AG04450 (cell line): Measurements from ENCODE around the gene PRTG. TPM values are rescaled to one million over a fixed set of nuclear protein-coding genes. Genes with fewer than 3 reads are reported as not detected.

ENCODE experiments used
- CTCF ChIA-PET: fragments of 300-600, 350-600 bp; formaldehyde crosslinking; extraction: SDS; loops from one replicate; lab custom pipeline; 2022; ENCODE audit warnings: antibody characterized with exemption, inconsistent platforms; lab: Charles Lee
- POLR2A ChIA-PET: fragments of 350-600 bp; formaldehyde crosslinking; extraction: SDS; loops from one replicate; lab custom pipeline; 2021; ENCODE audit warnings: antibody characterized with exemption, inconsistent platforms; lab: Yijun Ruan, JAX
- DNase-seq: peaks from one replicate; pipeline ENCODE4 v3.0.0-alpha.2; 2011; ENCODE audit warnings: low read depth, low spot score
- H3K27ac ChIP-seq: one replicate; pipeline ENCODE4 v1.5.1; 2012; ENCODE audit warnings: low read depth, low read length, control low read depth
- H3K27me3 ChIP-seq: one replicate; pipeline ENCODE4 v1.6.0; 2012; ENCODE audit warnings: low read length; ENCODE audit not compliant: control insufficient read depth, insufficient read depth
- H3K4me3 ChIP-seq: 2 replicates; pipeline ENCODE4 v1.5.1; 2011; ENCODE audit warnings: mild to moderate bottlenecking, low read depth, low read length, control low read depth
- H3K9me3 ChIP-seq: 2 replicates; pipeline ENCODE4 v1.5.1; 2012; ENCODE audit warnings: low read length; ENCODE audit not compliant: control insufficient read depth, insufficient read depth
- polyA plus RNA-seq: library from polyadenylated mRNA; depleted of rRNA; stranded (reverse); fragments of >200 nt; gene quantifications from 2 replicates; pipeline ENCODE4 v1.2.3, GENCODE V29; 2011
- TF ChIP-seq, protein P1 (sequence below): IDR thresholded peaks from 2 replicates; pipeline ENCODE4 v1.5.1; 2011; ENCODE audit warnings: low read depth, low read length, control low read depth, inconsistent platforms

PRTG gene
- polyA plus RNA-seq, 1 experiment = 1.2 TPM

GRCh38 chr15:55714064-55714463 lies 28.9 kb downstream of the PRTG start:
- no peaks in the 10 kb centered on the region for H3K9me3 ChIP-seq
- H3K27ac ChIP-seq = no peak overlapping the region
- CTCF ChIA-PET = interaction anchor here (0.7 to 1.4 kb wide), 2 partner anchors 17 to 61 kb away, joined by 3 read pairs; no protein-coding TSS in a partner anchor
- POLR2A ChIA-PET = no interaction called here
- H3K4me3 ChIP-seq = no peak overlapping the region
- no peak for DNase-seq
- H3K27me3 ChIP-seq = no peaks in the 10 kb centered on the region
- TF ChIP-seq, protein P1, sequence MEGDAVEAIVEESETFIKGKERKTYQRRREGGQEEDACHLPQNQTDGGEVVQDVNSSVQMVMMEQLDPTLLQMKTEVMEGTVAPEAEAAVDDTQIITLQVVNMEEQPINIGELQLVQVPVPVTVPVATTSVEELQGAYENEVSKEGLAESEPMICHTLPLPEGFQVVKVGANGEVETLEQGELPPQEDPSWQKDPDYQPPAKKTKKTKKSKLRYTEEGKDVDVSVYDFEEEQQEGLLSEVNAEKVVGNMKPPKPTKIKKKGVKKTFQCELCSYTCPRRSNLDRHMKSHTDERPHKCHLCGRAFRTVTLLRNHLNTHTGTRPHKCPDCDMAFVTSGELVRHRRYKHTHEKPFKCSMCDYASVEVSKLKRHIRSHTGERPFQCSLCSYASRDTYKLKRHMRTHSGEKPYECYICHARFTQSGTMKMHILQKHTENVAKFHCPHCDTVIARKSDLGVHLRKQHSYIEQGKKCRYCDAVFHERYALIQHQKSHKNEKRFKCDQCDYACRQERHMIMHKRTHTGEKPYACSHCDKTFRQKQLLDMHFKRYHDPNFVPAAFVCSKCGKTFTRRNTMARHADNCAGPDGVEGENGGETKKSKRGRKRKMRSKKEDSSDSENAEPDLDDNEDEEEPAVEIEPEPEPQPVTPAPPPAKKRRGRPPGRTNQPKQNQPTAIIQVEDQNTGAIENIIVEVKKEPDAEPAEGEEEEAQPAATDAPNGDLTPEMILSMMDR = no peak

DNA sequence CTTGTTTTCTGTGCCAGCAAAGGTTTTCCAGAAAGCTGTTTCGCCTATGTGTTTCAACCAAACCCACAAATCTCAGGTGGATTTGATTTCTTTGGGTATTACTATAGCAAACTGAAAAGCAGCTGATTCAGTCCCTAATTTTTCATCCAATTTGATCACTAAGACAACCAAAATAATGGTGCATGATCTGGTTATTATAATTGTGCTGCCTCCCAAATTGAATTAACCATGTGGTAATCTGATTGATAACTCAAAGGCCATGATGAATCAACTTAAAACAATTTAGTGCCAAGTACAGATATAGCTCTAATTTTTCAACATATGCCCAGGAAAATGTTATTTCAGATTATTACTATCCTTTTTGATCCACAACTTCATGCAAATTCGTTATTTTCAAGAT lies 30.6 kb downstream of the PRTG start:
- H3K4me3 ChIP-seq = no peak overlapping the region
- no peaks in the 10 kb centered on the region for H3K27me3 ChIP-seq
- no peaks in the 10 kb centered on the region for H3K9me3 ChIP-seq
- DNase-seq = no peak
- TF ChIP-seq, protein P1 = no peak
- ChIA-PET CTCF (interaction anchor here (0.5 to 1.4 kb wide), 2 partner anchors 20 to 63 kb away, joined by 3 read pairs; no protein-coding TSS in a partner anchor), POLR2A (no interaction called here)
- no peak overlapping the region for H3K27ac ChIP-seq

GRCh38 chr15:55710286-55710685 lies 32.7 kb downstream of the PRTG start:
- Histone ChIP-seq H3K9me3 (no peaks in the 10 kb centered on the region), H3K4me3 (no peak overlapping the region), H3K27ac (no peak overlapping the region), H3K27me3 (no peaks in the 10 kb centered on the region)
- TF ChIP-seq, protein P1 = no peak
- DNase-seq = no peak
- ChIA-PET POLR2A (interaction anchor here (0.9 kb wide), 1 partner anchor 32 kb away, joined by 5 read pairs; no protein-coding TSS in a partner anchor), CTCF (interaction anchor here (0.7 kb wide), 1 partner anchor 69 kb away, joined by 4 read pairs; no protein-coding TSS in a partner anchor)

GRCh38 chr15:55709458-55709857 lies 33.5 kb downstream of the PRTG start:
- CTCF ChIA-PET = no interaction called here
- no peak for DNase-seq
- TF ChIP-seq, protein P1 = no peak
- Histone ChIP-seq H3K27ac (no peak overlapping the region), H3K4me3 (no peak overlapping the region), H3K27me3 (no peaks in the 10 kb centered on the region), H3K9me3 (no peaks in the 10 kb centered on the region)
- POLR2A ChIA-PET = no interaction called here

GRCh38 chr15:55708720-55709119 lies 34.2 kb downstream of the PRTG start:
- Histone ChIP-seq H3K9me3 (no peaks in the 10 kb centered on the region), H3K27ac (no peak overlapping the region), H3K4me3 (no peak overlapping the region), H3K27me3 (no peaks in the 10 kb centered on the region)
- no peak for DNase-seq
- ChIA-PET CTCF (no interaction called here), POLR2A (no interaction called here)
- TF ChIP-seq, protein P1 = no peak
